Body of pancreas (tissue), 4 donors: ENCODE measurements around the gene MTSS2. TPM values are rescaled to one million over a fixed set of nuclear protein-coding genes. Genes with fewer than 3 reads are reported as not detected.
A peak's percentile ranks its signal among the peaks of the same experiment; 100 is the strongest.

ENCODE experiments used
- ATAC-seq: fragments of 150-250 bp; one replicate; pipeline ENCODE4 v1.9.1; 2016
- DNase-seq, 4 donors: peaks; one replicate each; pipeline ENCODE4 v3.0.0-alpha.2; 2019
- H3K27ac ChIP-seq, 4 donors: fragments of 200-600 bp; sonication (generic); 1 replicate in 3 of 4; 2 replicates in 1 of 4; pipeline versions ENCODE4 v1.5.1 to v1.6.1; 2016 to 2019; ENCODE audit warnings: mild to moderate bottlenecking in 1 of 4, mixed read lengths in 1 of 4, moderate library complexity in 1 of 4
- H3K27me3 ChIP-seq, 2 donors: fragments of 200-600 bp; sonication (generic); one replicate each; pipeline ENCODE4 v1.6.0; 2016; ENCODE audit warnings: mild to moderate bottlenecking in 1 of 2
- H3K36me3 ChIP-seq, 2 donors: fragments of 200-600 bp; sonication (generic); replicated peaks in 1 of 2; 2 replicates each; pipeline ENCODE4 v1.5.1; 2016; ENCODE audit warnings: low read depth in 2 of 2; ENCODE audit not compliant: insufficient read depth in 1 of 2
- H3K4me1 ChIP-seq: fragments of 200-600 bp; sonication (generic); one replicate; pipeline ENCODE4 v1.6.0; 2016
- H3K4me3 ChIP-seq, 2 donors: fragments of 200-600 bp; sonication (generic); 1 replicate in 1 of 2; 2 replicates in 1 of 2; pipeline ENCODE4 v1.5.1; 2016 to 2019
- H3K9me3 ChIP-seq, 3 donors: fragments of 200-600 bp; sonication (generic); 1 replicate in 2 of 3; 2 replicates in 1 of 3; pipeline ENCODE4 v1.5.1; 2016
- POLR2A ChIP-seq, 3 donors: fragments of 450-650 bp; IDR thresholded peaks; one replicate each; pipeline ENCODE4 v1.6.1; 2016; ENCODE audit warnings: antibody characterized with exemption in 3 of 3, mild to moderate bottlenecking in 2 of 3
- WGBS, 2 donors: methylation state at CpG; one replicate each; pipeline ENCODE4 v1.1.5; 2017; 5-methylcytosine and 5-hydroxymethylcytosine counted together
- intact Hi-C: fragments of 100-400 bp; cut with DNase I; formaldehyde crosslinking; loops from one replicate; pipeline ENCODE4 v1.15.1; 2023
- total RNA-seq, 2 donors: library from RNA; depleted of rRNA; stranded (reverse); fragments of >200 nt; gene quantifications; one replicate each; pipeline ENCODE4 v1.1.0, GENCODE V29; 2016
- TF ChIP-seq, protein P1 (sequence below), 7 experiments: fragments of 450-650 bp in 4 of 7; fragments of 200-600 bp in 3 of 7; sonication (generic) in 3 of 7; IDR thresholded peaks; one replicate each; pipeline ENCODE4 v1.5.1; 2016 to 2019; ENCODE audit warnings: antibody characterized with exemption in 7 of 7

MTSS2 gene
- total RNA-seq, 2 donors from 2014 or later: 8.8 to 23.4 TPM

DNA sequence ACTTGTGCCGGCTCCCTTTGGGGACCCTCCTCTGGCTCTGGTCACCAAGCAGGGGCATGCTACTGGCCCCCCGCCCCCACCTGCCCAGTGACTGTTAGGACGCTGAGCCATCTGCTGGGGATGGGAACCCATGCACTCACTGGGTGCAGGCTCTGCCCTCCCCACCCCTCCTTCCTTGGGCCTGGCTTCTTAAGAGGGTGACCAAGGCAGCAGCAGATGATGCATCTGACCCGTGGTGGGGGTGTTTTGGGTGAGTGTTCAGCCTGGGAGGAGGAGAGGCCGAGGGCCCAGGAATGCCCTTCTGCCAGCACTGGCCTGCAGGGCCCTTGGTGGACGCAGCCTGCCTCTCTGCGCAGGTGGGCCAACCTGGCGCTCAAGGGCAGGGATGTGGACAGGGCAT lies 19.2 kb upstream of the MTSS2 start:
- DNase-seq (no peak), ATAC-seq (no peak)
- Histone ChIP-seq H3K4me3 (no peak overlapping the region), H3K9me3 (no peaks in the 10 kb centered on the region), H3K27ac (no peak overlapping the region), H3K4me1 (no peaks in the 10 kb centered on the region), H3K27me3 (no peaks in the 10 kb centered on the region), H3K36me3 (no peaks in the 10 kb centered on the region)
- no peak for TF ChIP-seq POLR2A (IDR thresholded peaks at IDR 0.05)
- TF ChIP-seq, protein P1, sequence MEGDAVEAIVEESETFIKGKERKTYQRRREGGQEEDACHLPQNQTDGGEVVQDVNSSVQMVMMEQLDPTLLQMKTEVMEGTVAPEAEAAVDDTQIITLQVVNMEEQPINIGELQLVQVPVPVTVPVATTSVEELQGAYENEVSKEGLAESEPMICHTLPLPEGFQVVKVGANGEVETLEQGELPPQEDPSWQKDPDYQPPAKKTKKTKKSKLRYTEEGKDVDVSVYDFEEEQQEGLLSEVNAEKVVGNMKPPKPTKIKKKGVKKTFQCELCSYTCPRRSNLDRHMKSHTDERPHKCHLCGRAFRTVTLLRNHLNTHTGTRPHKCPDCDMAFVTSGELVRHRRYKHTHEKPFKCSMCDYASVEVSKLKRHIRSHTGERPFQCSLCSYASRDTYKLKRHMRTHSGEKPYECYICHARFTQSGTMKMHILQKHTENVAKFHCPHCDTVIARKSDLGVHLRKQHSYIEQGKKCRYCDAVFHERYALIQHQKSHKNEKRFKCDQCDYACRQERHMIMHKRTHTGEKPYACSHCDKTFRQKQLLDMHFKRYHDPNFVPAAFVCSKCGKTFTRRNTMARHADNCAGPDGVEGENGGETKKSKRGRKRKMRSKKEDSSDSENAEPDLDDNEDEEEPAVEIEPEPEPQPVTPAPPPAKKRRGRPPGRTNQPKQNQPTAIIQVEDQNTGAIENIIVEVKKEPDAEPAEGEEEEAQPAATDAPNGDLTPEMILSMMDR (IDR thresholded peaks at IDR 0.05): no peak
- intact Hi-C loops: no loop called here
- WGBS, 2 donors: 80 to 92% methylated on average over 3 to 8 of the region's 8 CpGs

DNA sequence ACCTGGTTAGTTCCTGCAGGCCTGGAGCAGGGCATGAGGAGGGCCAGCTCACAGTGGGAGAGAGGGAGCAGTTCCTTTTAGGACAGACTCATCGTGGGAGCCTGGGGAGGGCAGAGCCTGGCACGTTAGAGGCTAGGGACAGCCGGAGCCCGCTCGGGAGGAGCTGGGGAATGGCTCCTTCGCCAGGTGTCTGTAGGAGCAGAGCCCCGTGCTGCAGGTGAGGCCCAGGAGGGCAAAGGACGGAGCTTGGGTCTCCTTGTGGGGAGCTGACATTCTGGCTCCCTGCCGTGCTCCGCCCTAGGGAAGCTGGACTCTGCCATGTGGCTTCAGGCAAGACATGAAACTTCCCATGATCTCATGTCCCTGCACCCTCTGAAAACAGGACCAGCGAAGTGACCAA lies 18.7 kb upstream of the MTSS2 start:
- Histone ChIP-seq H3K27me3 (no peaks in the 10 kb centered on the region), H3K4me3 (no peak overlapping the region), H3K36me3 (no peaks in the 10 kb centered on the region), H3K4me1 (no peaks in the 10 kb centered on the region), H3K27ac (no peak overlapping the region), H3K9me3 (no peaks in the 10 kb centered on the region)
- no peak for ATAC-seq
- intact Hi-C loops: no loop called here
- TF ChIP-seq, protein P1 (IDR thresholded peaks at IDR 0.05): no peak
- TF ChIP-seq POLR2A (IDR thresholded peaks at IDR 0.05): no peak
- DNase-seq: no peak
- 89 to 96% methylated on average over 8 to 9 of the region's 11 CpGs for WGBS, 2 donors

DNA sequence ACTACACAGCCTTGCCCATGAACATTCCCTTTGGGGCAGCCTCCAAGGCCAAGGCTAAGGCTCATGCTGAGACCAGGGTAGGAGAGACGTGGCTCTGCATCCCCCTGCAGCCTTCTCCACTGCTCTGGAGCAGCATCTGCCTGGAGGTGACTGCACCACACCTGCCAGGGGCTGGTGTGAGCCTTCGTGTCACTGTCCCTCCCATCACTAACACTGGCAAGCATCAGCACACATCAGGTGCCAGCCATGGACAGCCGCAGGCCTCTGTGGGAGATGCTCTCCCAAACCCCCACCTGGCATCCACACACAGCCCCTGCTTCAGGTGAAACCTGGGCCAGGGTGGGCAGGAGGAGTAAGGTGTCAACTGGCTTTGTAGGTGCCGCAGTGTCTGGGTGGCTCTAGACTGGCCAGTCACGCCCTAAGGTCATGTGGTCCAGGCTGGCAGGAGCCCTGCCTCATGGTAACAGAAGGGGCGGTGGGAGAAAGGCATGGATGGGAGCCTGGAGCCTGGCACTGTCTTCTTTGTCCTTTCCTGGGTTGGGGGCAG lies 18.1 kb upstream of the MTSS2 start:
- no peak for DNase-seq
- Histone ChIP-seq H3K9me3 (no peaks in the 10 kb centered on the region), H3K4me1 (no peaks in the 10 kb centered on the region), H3K27me3 (no peaks in the 10 kb centered on the region), H3K36me3 (no peaks in the 10 kb centered on the region), H3K4me3 (no peak overlapping the region), H3K27ac (peak overlapping the region in 2 of 4 donors; percentile 18 to 54)
- WGBS, 2 donors: 89 to 91% methylated on average over 3 to 6 of the region's 6 CpGs
- TF ChIP-seq POLR2A (IDR thresholded peaks at IDR 0.05): no peak
- TF ChIP-seq, protein P1 (IDR thresholded peaks at IDR 0.05): no peak
- intact Hi-C loops: no loop called here
- no peak for ATAC-seq

DNA sequence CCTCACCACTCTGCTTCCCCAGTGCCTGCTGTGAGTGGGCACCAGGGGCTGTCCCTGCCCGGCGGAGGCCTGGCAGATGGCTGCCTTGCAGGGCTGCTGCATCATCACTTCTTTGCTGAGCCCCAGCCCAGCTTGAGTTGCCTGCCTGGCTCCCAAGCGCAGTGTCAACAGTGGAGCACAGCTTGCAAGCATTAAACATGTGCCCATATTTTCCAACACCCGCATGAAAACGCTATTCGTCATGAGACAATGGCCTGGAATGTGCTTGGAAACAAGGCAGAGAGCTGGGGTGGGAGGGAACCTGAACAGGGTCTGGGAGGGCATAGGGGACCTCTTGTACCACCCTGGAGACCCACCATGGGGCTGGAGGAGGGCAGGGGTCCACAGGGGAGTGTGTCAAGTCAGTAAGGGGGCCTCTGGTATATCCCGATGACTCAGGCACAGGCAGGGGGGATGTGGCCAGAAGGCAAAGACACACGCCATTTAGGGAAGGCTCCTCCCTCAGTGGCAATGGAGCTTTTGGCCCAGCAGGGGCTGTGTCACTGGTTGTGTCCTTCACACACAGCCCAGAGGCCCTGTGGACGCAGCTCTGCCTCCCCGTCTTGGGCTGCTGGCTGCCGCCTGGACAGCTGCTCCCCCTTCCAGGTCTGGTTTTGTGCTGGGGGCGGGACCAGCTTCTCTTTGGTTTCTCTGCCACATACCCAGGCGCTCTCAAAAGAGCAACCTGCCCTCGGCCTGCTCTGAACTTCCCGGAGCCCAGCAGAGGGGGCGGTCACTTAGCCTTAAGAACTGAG lies 17.4 kb upstream of the MTSS2 start:
- Histone ChIP-seq H3K27me3 (no peaks in the 10 kb centered on the region), H3K36me3 (no peaks in the 10 kb centered on the region), H3K27ac (peak overlapping the region in 2 of 4 donors; percentile 18 to 54), H3K4me1 (no peaks in the 10 kb centered on the region), H3K4me3 (no peak overlapping the region), H3K9me3 (no peaks in the 10 kb centered on the region)
- 78 to 83% methylated on average over 13 to 16 of the region's 16 CpGs for WGBS, 2 donors
- intact Hi-C loops: no loop called here
- ATAC-seq (no peak), DNase-seq (peak in 2 of 4 donors; percentile 51 to 56)
- TF ChIP-seq POLR2A (IDR thresholded peaks at IDR 0.05): no peak
- TF ChIP-seq, protein P1 (IDR thresholded peaks at IDR 0.05): no peak
